GM12878 (cell line): ENCODE data around the gene CD276. TPM values are rescaled to one million over a fixed set of nuclear protein-coding genes. Genes with fewer than 3 reads are reported as not detected.

Source experiments
- BCLAF1 ChIP-seq: fragments of 450-650 bp; IDR thresholded peaks from 2 replicates; pipeline ENCODE4 v1.6.1; 2017; ENCODE audit warnings: antibody characterized with exemption, mild to moderate bottlenecking, moderate library complexity
- CREB1 ChIP-seq: IDR thresholded peaks from 2 replicates; pipeline ENCODE4 v1.6.1; 2012; ENCODE audit warnings: low read depth, mild to moderate bottlenecking, inconsistent platforms
- ELK1 ChIP-seq: IDR thresholded peaks from 2 replicates; pipeline ENCODE4 v1.6.1; 2012; ENCODE audit warnings: low read depth, low read length, improper control_type of control experiment
- GABPA ChIP-seq: IDR thresholded peaks from 2 replicates; pipeline ENCODE4 v1.6.1; 2014; ENCODE audit warnings: antibody characterized with exemption, low read depth, mild to moderate bottlenecking, inconsistent platforms
- IRF5 ChIP-seq: fragments of 450-650 bp; IDR thresholded peaks from 2 replicates; pipeline ENCODE4 v1.6.1; 2017; ENCODE audit warnings: borderline replicate concordance
- JUNB ChIP-seq: IDR thresholded peaks from 2 replicates; pipeline ENCODE4 v1.6.1; 2016; ENCODE audit warnings: antibody characterized with exemption, mild to moderate bottlenecking
- KLF5 ChIP-seq: fragments of 450-650 bp; IDR thresholded peaks from 2 replicates; pipeline ENCODE4 v1.6.1; 2014; ENCODE audit warnings: mild to moderate bottlenecking; ENCODE audit not compliant: partially characterized antibody
- POLR2AphosphoS5 ChIP-seq: IDR thresholded peaks from 2 replicates; pipeline ENCODE4 v1.6.1; 2011; ENCODE audit warnings: mild to moderate bottlenecking, low read length, inconsistent platforms
- RBBP5 ChIP-seq: fragments of 200-600 bp; sonication (generic); conservative IDR thresholded peaks from 2 replicates; pipeline ENCODE4 v1.6.1; 2016
- SIN3A ChIP-seq: IDR thresholded peaks from 2 replicates; pipeline ENCODE4 v1.6.1; 2012; ENCODE audit warnings: low read depth, low read length, improper control_type of control experiment
- SMC3 ChIP-seq: IDR thresholded peaks from 2 replicates; pipeline ENCODE4 v1.6.1; 2011; ENCODE audit warnings: low read length, improper control_type of control experiment, borderline replicate concordance
- SREBF1 ChIP-seq: IDR thresholded peaks from 2 replicates; pipeline ENCODE4 v1.6.1; 2012; ENCODE audit warnings: mild to moderate bottlenecking, low read length
- TARDBP ChIP-seq: IDR thresholded peaks from 2 replicates; pipeline ENCODE4 v1.6.1; 2016; ENCODE audit warnings: borderline replicate concordance
- USF1 ChIP-seq: IDR thresholded peaks from 2 replicates; pipeline ENCODE4 v1.6.1; 2011; ENCODE audit warnings: borderline replicate concordance, low read depth, mild to moderate bottlenecking, moderate library complexity, mixed read lengths, low read length; ENCODE audit not compliant: insufficient read depth; ENCODE audit errors: extremely low read length
- ZBTB33 ChIP-seq: fragments of 450-650 bp; IDR thresholded peaks from 2 replicates; pipeline ENCODE4 v1.6.1; 2017; ENCODE audit warnings: mild to moderate bottlenecking
- ZNF274 ChIP-seq: IDR thresholded peaks from one replicate; pipeline ENCODE4 v1.8.0; 2011; ENCODE audit not compliant: insufficient read length, insufficient read depth
- polyA plus RNA-seq, 11 experiments: library from polyadenylated mRNA; depleted of rRNA in 4 of 11; unstranded in 6 of 11; stranded (reverse) in 5 of 11; fragments of >200 nt; fragmentation: Nextera tagmentation in 4 of 11; fragmentation: Illumina TruSeq in 1 of 11; extraction: Ambion mirVana in 4 of 11; extraction: Trizol in 1 of 11; gene quantifications; 1 replicate in 1 of 11; 2 replicates in 10 of 11; pipeline versions ENCODE4 v1.2.1 to v1.2.3, GENCODE V29; 2011 to 2016; ENCODE audit warnings: inconsistent platforms in 2 of 11, missing spikeins in 2 of 11, low read depth in 1 of 11
- total RNA-seq, 4 experiments: library from RNA; depleted of rRNA in 3 of 4; stranded (reverse); fragments of >200 nt in 3 of 4; fragmentation: Illumina TruSeq in 1 of 4; extraction: Trizol in 1 of 4; gene quantifications; 2 replicates each; pipeline versions ENCODE4 v1.2.1 to v1.2.3, GENCODE V29; 2013 to 2021

CD276 gene
- total and polyA plus RNA-seq, 10 of the 15 experiments (the other 5 are each of a cell fraction or from before 2014, with no cell fraction given), result 0.11 to 3.0 (median 1.2) TPM

GRCh38 chr15:73648014-73648295 lies 36.2 kb upstream of the CD276 start (continued):
- TF ChIP-seq IRF5, result no peak
- no peak for TF ChIP-seq SMC3
- TF ChIP-seq TARDBP, result no peak
- TF ChIP-seq USF1, result no peak
- TF ChIP-seq RBBP5, result no peak
- TF ChIP-seq GABPA, result no peak
- no peak for TF ChIP-seq ZBTB33
- no peak for TF ChIP-seq SIN3A
- TF ChIP-seq ELK1, result no peak
- no peak for TF ChIP-seq BCLAF1
- TF ChIP-seq ZNF274, result no peak
- TF ChIP-seq POLR2AphosphoS5, result no peak
- TF ChIP-seq JUNB, result no peak
- no peak for TF ChIP-seq SREBF1
- no peak for TF ChIP-seq KLF5
- TF ChIP-seq CREB1, result no peak
- TF ChIP-seq, all 136 proteins: peak for 0
